GM19438 (cell line): Measurements from ENCODE around the gene CRNKL1.

Experiments used
- ATAC-seq: cut with Tn5 transposase; IDR thresholded peaks from one replicate; pipeline ENCODE4 v1.9.1; 2021; ENCODE audit warnings: low read depth; ENCODE audit not compliant: unreplicated experiment

CRNKL1 gene

GRCh38 chr20:20063941-20064702, 11.9 kb upstream of the CRNKL1 start:
- ATAC-seq = no peak

- no peak for ATAC-seq
Observed at GRCh38 chr20:20060234-20060998, 8.2 kb upstream of the CRNKL1 start.

GRCh38 chr20:20051767-20052073, 546 bp downstream of the CRNKL1 start:
- ATAC-seq = peak; percentile 14

DNA sequence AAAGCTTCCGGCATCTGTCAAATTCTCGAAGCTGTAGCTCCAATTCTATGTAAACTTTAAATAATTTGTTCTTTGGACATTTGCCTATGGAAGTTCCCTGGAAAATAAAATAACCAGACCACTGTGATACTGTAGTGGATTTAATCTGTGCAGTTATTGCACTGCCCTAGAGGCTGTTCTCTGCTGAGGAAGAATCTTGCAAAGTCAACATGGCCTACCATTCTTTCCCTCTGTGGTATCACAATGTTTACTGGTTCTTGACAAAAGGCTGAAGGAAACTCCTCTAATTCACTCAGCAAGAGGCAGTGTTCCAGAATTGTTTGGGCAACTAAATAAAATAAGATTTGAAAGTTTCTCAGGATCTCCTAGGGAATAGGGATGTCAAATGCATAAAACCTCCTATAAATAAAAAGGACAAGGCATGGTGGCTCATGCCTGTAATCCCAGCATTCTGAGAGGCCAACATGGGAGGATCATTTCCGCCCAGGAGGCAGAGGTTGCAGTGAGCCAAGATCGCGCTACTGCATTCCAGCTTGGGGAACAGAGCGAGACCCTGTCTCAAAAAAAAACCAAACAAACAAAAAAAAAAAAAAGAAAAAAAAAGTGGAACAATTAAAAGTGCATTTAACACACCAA, 12.4 kb downstream of the CRNKL1 start:
- ATAC-seq = no peak

- no peak for ATAC-seq
Observed at GRCh38 chr20:20038586-20038985, 13.7 kb downstream of the CRNKL1 start.

DNA sequence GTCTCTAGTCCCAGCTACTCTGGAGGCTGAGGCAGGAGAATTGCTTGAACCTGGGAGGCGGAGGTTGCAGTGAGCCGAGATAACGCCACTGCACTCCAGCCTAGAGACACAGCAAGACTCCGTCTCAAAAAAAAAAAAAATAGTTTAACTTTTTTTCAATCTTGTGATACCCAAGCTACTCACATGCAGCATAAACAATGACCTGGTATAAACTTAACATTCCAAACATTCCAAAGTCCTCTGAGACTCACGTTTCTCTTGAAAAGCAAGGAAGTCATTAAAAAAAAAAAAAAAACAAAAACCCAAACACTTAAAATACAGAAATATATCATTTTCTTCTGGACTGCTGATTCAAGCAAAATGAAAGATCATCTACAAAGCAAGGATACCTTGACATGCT, 14.3 kb downstream of the CRNKL1 start:
- ATAC-seq = no peak

GRCh38 chr20:20036756-20037155, 15.5 kb downstream of the CRNKL1 start:
- no peak for ATAC-seq

- no peak for ATAC-seq
Observed at GRCh38 chr20:20034486-20034885, 17.8 kb downstream of the CRNKL1 start.

- ATAC-seq = no peak
Observed at GRCh38 chr20:20031790-20032189, 20.5 kb downstream of the CRNKL1 start.

DNA sequence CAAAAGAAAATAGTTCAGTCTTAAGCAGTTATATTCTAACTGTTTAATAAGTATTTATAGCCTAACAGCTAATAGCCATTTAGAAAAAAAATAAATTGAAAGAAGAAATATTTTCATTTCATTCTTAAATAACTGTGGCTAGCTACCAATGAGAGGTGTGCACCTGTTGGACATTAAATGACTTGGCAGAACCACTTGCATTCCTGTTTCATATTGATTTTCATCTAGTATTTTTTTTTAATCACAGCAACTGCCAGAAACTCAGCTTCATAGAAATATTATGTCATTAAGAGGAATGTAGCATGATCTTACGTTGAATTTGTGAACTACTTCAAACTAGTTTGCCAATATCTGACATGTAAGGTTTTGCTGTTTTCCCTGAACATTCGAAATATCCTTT, 25.0 kb downstream of the CRNKL1 start:
- ATAC-seq = no peak

DNA sequence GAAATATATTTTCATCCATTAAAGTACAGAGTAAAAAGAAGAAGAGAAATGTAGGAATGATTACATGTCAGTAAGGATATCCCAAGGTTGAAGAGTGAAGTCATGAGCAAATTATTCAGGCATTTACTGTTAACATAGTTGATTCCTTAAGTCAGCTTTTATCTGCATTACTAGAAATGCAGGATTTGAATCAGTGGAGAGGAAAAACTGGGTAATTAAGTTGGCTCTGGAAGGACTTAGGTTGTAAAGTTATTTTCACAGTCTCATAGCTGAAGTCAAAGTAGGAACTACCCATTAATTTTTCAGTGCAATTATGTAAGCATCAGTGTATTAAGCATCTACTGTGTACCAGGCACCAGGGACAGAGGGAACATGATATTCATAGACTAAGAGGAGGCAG, 27.3 kb downstream of the CRNKL1 start:
- ATAC-seq = no peak

DNA sequence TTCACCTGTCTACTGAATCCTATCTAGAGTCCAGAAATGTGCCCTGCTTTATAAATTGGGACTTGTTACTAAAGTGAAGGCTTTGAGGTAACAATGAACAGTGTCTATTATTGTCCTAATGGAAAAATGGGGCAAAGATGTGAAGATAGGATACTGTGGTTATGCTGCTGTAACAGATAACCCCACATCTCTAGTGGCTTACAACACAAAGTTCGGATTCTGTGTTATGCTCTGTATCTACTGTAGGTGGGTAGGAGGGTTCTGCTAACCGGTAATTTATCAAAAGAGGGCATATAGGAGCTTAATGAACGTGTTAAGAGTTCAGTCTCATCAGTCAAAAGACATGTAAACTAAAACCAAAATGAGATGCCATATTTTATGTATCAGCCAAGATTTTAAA, 28.9 kb downstream of the CRNKL1 start:
- no peak for ATAC-seq

DNA sequence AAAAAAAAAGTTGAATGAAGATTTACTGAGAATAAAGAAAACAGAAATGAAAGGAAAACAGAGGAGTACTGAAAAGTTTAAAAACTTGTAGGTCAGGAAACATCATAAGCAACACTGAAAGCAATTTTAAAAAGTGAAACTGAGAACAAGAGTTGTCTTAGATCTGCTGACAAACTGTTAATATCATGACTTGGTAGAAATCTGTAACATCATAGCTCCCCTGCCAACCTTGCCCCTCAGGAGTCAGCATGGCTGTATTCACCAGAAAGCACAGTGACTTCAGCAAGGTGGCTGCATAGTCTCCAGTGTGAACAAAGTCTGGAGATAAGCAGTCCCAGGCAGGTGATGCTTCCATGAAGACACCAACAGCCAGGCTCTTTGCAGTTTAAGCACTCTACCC, 29.8 kb downstream of the CRNKL1 start:
- ATAC-seq = peak; percentile 74

- ATAC-seq = no peak
Observed at GRCh38 chr20:20021835-20022234, 30.4 kb downstream of the CRNKL1 start.

DNA sequence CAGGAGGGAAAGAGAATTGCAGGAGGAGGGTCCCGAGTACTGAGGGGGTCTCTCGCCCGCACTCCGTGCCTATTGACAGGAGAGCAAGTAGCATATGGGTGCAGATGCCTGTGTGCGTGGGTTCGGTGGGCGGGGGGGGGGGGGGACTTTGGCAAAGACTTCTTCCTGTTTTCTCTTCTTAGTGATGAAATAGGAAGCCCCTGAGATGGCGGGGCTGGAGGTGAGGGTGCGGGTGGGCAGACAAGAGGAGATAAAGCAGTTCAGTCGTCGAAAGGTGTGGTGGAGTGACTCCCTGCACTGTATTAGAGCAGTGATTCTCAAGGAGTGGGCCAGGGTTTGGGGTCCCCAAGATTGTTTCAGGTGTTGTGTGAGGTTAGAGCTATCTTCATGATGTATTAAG, 31.4 kb downstream of the CRNKL1 start:
- no peak for ATAC-seq

DNA sequence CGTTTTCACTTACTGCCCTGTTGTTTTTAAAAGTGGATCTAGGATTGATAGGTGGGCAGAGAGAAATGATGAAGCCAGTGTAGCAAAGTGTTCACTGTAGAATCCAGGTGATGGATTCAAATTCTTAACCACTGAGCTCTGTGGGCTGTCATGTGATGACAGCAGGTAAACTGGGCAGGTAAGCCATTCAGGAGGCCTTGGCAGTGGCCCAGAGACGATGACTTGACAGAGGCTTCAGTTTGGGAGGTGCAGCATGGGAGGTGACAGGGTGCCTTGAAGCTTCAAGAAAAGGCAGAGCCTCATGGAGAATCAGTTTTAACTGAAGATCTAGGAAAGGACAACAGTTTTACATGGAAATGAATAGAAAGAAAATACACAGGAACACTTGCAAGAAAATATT, 33.1 kb downstream of the CRNKL1 start:
- ATAC-seq = no peak

DNA sequence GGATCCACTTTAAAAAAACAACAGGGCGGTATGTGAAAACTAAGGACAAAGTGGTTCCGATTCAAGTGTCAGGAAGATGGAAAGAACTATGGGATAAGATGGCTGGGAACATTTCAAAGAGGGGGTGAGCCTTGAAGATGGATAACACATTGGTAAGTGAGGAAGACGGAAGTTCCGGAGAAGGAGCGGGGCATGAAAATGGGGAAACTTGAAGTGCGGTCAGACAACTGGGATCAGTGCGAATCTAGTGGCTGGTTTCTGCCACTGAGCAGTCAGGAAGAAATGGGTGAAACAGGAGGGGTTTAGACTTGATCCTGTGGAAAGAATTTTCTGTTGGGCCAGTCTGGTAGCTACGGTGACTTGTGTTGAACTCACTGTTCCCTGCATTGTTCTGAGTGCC, 33.9 kb downstream of the CRNKL1 start:
- ATAC-seq = no peak

DNA sequence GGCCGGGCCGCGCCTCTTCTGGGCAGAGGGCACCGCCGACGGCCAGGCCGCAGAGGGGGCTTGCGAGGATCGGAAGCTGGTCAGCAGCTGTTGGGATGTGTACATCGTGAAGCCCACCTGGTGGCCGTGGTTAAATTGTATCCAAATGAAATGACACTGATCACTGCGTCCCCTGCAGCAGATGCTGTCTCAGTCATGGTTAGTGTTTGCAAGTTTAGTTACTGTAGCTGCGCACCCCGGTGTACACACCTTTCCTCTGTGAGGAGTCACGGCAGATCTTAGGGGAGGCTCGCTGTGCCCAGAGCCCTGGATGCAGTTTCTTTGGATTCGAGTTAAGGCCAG, 34.5 kb downstream of the CRNKL1 start:
- peak; percentile 6 for ATAC-seq

- peak; percentile 99 for ATAC-seq
Observed at GRCh38 chr20:20017001-20017843, 35.0 kb downstream of the CRNKL1 start, which contains the start of gene NAA20. TSS of gene NAA20 (plus strand) at chr20:20017362. CDS start at chr20:20017397, 35 bp downstream.

DNA sequence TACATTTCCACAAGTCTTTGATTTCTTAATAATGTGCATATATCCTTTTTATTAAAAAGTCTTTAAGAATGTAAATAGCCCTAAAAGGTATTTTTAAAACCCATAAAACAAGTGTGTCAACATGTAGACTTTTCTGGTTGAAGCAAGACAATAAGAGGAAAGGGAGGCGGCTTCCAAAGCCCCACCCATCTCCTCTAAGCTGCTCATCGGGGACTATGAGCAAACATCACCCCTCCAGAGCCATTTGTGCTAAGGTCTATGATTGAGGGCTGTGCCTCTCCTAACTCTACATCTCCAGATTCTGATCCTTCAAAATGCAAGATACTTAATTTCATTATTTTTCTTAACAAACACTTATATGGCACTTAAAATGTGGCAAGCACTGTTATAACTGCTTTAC, 37.6 kb downstream of the CRNKL1 start:
- no peak for ATAC-seq

DNA sequence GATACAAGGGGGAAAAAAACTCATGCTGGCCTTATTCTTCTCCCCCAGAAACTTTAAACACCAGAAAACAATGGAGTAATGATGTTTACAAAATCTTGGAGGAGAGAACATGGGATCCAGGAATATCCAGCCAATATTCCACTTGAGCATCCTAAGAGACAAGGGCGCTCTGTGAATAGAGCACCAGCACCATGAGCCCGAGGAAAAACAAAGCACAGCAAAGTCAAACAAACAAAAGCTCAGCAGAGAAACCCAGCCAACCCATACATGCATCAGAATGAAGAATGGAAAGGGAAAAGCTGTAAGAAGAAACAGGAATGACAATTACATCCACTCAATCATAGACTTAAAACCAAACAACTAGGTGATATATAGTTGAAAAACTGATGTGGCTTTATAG, 39.7 kb downstream of the CRNKL1 start:
- no peak for ATAC-seq
